ENCODE measurements around the gene FBXL4.

The FBXL4 gene

DNA sequence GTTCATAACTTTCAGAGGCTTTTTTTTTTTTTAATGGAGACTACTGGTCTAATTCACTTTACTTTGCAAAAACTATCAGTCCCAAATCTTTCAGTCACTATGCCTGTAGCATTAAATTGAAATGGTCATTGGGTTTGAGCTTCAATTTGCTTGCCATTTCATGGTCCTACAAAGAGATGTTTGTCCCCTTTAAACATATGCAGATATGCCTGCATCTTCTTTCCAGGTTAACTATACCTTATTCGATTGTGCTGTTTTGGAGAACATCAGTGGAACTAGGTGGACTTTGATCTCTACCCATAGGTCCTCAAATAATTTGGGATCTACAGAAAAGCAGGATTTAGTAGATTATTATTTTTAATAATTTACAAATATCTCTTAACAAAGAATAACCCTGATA lies 108.8 kb downstream of the FBXL4 start:
- no peak for TF ChIP-seq JUND (IDR thresholded peaks at IDR 0.05; ENCODE audit: low read depth)
- no peak for DNase-seq (ENCODE audit: low read depth in 1 of 2, low spot score in 1 of 2)
- in situ Hi-C loops (cut with HindIII; ENCODE audit: low pct_unique_long_range_greater_than_20kb, low sequenced_read_pairs): no loop called here

GRCh38 chr6:98838032-98838431 lies 109.7 kb downstream of the FBXL4 start:
- DNase-seq (ENCODE audit: low read depth in 1 of 2, low spot score in 1 of 2): no peak
- no peak for TF ChIP-seq JUND (IDR thresholded peaks at IDR 0.05; ENCODE audit: low read depth)
- in situ Hi-C loops (cut with HindIII; ENCODE audit: low pct_unique_long_range_greater_than_20kb, low sequenced_read_pairs): no loop called here

- in situ Hi-C loops (cut with HindIII; ENCODE audit: low pct_unique_long_range_greater_than_20kb, low sequenced_read_pairs): no loop called here
- no peak for TF ChIP-seq JUND (IDR thresholded peaks at IDR 0.05; ENCODE audit: low read depth)
- DNase-seq (ENCODE audit: low read depth in 1 of 2, low spot score in 1 of 2): no peak
Observed at GRCh38 chr6:98836962-98837944, 110.5 kb downstream of the FBXL4 start.

- no peak for DNase-seq (ENCODE audit: low read depth in 1 of 2, low spot score in 1 of 2)
- in situ Hi-C loops (cut with HindIII; ENCODE audit: low pct_unique_long_range_greater_than_20kb, low sequenced_read_pairs): no loop called here
- no peak for TF ChIP-seq JUND (IDR thresholded peaks at IDR 0.05; ENCODE audit: low read depth)
Observed at GRCh38 chr6:98836025-98836961, 111.5 kb downstream of the FBXL4 start.

- TF ChIP-seq JUND (IDR thresholded peaks at IDR 0.05; ENCODE audit: low read depth): no peak
- DNase-seq (ENCODE audit: low read depth in 1 of 2, low spot score in 1 of 2): no peak
- in situ Hi-C loops (cut with HindIII; ENCODE audit: low pct_unique_long_range_greater_than_20kb, low sequenced_read_pairs): no loop called here
Observed at GRCh38 chr6:98835149-98836024, 112.4 kb downstream of the FBXL4 start.

- no peak for TF ChIP-seq JUND (IDR thresholded peaks at IDR 0.05; ENCODE audit: low read depth)
- DNase-seq (ENCODE audit: low read depth in 1 of 2, low spot score in 1 of 2): peak; percentile 91 to 93
- in situ Hi-C loops (cut with HindIII; ENCODE audit: low pct_unique_long_range_greater_than_20kb, low sequenced_read_pairs): no loop called here
Observed at GRCh38 chr6:98834060-98835031, 113.4 kb downstream of the FBXL4 start, which contains the start of gene POU3F2. POU3F2 (plus strand) TSS chr6:98834574; CDS start chr6:98834874, 300 bp downstream.

- in situ Hi-C loops (cut with HindIII; ENCODE audit: low pct_unique_long_range_greater_than_20kb, low sequenced_read_pairs): no loop called here
- no peak for DNase-seq (ENCODE audit: low read depth in 1 of 2, low spot score in 1 of 2)
- TF ChIP-seq JUND (IDR thresholded peaks at IDR 0.05; ENCODE audit: low read depth): no peak
Observed at GRCh38 chr6:98833307-98834059, 114.3 kb downstream of the FBXL4 start.

DNA sequence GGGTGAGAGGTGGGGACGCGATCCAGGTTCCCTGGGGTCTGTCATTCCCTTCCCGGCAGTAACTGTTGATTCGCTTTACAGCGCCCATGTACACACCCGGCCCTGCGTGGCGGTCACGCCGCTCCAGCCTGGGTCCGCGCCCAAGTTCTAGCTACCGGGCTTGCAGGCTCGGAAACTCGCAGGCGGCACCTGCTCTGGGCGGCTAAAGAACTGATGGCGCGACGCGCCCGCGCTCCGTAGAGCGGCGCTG lies 114.8 kb downstream of the FBXL4 start:
- in situ Hi-C loops (cut with HindIII; ENCODE audit: low pct_unique_long_range_greater_than_20kb, low sequenced_read_pairs): no loop called here
- no peak for TF ChIP-seq JUND (IDR thresholded peaks at IDR 0.05; ENCODE audit: low read depth)
- DNase-seq (ENCODE audit: low read depth in 1 of 2, low spot score in 1 of 2): no peak

GRCh38 chr6:98832284-98833056 lies 115.3 kb downstream of the FBXL4 start:
- in situ Hi-C loops (cut with HindIII; ENCODE audit: low pct_unique_long_range_greater_than_20kb, low sequenced_read_pairs): no loop called here
- no peak for DNase-seq (ENCODE audit: low read depth in 1 of 2, low spot score in 1 of 2)
- TF ChIP-seq JUND (IDR thresholded peaks at IDR 0.05; ENCODE audit: low read depth): no peak

DNA sequence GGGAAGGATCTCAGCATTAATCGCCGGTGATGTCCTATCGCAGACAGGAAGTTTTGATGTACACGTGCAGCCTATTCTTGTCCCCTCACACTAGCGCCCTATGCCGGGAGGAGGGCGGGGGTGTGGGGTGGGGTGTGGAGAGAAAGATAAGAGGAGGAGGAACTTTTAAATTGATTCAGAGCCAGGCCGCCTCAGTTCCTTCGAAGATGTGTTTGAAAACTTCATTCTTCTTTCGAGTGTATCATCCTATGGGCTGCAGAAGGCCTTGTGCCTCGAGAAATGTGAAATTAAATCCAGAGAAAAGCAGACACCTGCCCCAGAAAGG lies 115.8 kb downstream of the FBXL4 start:
- no peak for TF ChIP-seq JUND (IDR thresholded peaks at IDR 0.05; ENCODE audit: low read depth)
- no peak for DNase-seq (ENCODE audit: low read depth in 1 of 2, low spot score in 1 of 2)
- in situ Hi-C loops (cut with HindIII; ENCODE audit: low pct_unique_long_range_greater_than_20kb, low sequenced_read_pairs): no loop called here
